Fibroblast of skin of left quadriceps (primary cell): ENCODE measurements around the gene ATR.
"Not testable (repeated sequence)": the region's sequence is repeated elsewhere in the genome, so short reads cannot be mapped to it uniquely, and the experiment has no call there.

Source experiments
- DNase-seq, 2 experiments: peaks; one replicate each; pipeline ENCODE4 v3.0.0-alpha.2; 2013; ENCODE audit warnings: low read depth in 2 of 2

The ATR gene

DNA sequence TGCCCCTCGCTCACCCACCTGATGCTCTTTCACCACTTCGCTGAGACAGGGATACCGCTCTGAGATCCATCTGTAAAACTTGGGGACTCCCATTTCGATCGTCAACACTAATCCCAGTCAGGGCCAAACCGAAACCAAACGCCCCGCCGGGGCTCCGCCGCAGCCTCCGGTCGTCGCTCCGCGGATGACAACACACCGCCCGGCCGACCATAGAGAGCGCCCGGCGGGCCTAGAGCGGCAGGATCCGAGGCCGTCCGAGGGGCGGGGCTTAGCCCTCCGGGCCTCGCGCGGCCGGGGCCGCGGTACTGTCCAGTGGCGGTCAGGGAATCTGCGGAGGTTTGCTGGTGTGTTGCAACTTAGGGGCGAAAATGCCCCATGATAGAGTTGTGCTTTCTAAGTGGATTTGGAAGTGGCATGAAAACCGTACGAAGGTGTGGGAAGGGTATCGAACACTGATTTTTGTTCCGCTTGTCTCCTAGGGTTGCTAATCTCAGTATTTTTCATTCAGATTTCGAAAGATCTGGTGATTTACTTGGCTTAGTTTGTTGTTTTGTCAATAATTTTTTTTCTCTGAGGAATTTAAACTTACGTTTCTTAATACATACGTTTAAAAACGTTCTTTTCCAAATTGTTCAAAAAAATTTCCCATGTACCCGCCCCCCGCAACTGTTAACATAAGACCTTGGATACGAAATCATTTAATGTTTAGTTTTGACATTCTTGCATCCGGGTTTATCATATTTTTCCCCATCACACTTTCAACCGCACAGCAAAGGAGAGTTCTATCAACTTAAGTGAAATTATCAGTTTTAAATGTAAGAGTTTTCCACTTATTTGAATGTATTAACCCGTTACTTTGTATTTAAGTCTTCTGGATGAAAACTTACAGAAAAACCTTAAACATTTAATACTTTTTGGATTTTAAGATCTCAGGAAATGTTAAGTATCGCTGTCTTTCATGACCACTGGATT is 130.4 kb downstream of the ATR start, which contains the start of gene XRN1:
Gene XRN1 (minus strand): TSS at position 186 of the 972 bp plus-strand sequence. CDS start 93 bp downstream, at position 93.
- peak; percentile 83 to 86 for DNase-seq

DNA sequence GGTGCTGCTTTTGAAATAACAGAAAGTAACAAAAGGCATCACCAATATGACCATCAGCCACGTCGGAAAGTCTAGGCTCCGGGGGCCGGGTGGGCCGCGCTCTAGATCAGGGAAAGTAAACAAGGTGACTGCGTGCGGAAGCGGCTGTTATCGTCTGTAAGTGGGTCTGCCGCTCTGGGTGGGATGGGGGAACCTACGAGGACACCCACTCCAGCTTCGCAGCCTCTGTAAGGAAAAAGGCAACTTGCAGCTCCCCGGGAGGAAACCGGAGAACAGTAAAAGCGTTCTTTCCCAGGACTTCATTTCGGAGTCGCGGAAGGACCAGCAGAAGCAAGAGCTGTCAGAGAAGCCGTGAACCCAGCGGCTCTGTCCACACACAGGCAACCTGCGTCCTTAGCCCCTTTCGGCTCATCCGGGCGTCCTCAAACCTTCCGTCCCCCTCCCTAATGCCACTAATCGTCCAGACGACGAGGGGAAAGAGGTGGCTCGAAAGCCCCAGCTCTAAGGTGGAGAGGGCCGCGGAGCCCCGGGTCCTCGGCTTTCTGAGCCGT is 131.2 kb downstream of the ATR start:
- peak in 1 of 2 experiments; percentile 14 for DNase-seq

DNA sequence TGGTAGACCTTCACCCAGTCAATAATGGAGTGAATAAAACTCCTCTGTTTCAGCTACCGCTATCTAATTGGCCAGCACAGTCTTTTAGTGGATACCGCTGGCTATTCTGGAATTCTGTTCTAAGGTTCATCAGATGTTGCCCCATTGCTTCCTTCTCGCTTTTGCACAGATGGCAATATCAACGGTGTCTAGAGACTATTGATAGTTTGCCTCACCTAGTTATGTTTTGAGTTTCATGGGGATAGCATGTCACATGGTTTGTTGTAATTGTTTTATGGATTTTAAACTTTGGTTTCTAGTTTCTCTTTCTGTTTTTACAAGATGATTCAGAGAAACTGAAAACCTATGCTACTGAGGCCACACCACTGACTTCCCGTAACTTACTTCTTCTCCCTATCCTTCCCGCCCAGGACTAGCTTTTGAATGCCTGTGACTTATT is 132.7 kb downstream of the ATR start:
- DNase-seq = no peak

DNA sequence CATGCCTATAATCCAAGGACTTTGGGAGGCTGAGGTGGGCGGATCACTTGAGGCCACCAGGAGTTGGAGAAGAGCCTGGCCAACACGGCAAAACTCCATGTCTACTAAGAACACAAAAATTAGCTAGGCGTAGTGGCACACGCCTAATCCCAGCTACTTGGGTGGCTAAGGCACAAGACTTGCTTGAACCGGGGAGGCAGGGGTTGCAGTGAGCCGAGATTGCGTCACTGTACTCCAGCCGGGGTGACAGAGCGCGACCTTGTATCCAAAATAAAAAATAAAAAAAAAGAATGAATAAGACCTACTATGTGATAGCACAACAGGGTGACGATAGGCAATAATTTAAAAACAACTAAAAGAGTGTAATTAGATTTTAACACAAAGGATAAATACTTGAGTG is 134.2 kb downstream of the ATR start:
- DNase-seq = no peak

DNA sequence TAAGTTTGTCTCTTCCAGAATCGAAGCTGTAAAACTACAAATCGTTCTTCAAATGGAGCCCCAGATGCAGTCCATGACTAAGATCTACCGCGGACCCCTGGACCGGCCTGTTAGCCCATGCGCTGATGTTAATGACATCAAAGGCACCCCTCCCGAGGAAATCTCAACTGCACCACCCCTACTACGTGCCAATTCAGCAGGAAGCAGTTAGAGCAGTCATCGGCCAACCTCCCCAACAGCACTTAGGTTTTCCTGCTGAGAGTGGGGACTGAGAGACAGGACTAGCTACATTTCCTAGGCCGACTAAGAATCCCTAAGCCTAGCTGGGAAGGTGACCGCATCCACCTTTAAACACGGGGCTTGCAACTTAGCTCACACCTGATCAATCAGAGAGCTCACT is 135.5 kb downstream of the ATR start:
- not testable (repeated sequence) for DNase-seq

DNA sequence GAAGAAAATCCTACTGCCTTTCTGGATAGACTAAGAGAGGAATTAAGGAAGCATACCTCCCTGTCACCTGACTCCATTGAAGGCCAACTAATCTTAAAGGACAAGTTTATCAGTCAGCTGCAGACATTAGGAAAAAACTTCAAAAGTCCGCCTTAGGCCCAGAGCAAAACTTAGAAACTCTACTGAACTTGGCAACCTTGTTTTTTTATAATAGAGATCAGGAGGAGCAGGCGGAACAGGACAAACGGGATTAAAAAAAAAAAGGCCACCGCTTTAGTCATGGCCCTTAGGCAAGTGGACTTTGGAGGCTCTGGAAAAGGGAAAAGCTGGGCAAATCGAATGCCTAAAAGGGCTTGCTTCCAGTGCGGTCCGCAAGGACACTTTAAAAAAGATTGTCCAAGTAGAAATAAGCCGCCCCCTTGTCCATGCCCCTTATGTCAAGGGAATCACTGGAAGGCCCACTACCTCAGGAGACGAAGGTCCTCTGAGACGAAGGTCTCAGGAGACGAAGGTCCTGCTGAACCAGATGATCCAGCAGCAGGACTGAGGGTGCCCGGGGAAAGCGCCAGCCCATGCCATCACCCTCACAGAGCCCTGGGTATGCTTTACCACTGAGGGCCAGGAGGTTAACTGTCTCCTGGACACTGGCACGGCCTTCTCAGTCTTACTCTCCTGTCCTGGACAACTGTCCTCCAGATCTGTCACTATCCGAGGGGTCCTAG is 138.9 kb downstream of the ATR start:
- not testable (repeated sequence) for DNase-seq

DNA sequence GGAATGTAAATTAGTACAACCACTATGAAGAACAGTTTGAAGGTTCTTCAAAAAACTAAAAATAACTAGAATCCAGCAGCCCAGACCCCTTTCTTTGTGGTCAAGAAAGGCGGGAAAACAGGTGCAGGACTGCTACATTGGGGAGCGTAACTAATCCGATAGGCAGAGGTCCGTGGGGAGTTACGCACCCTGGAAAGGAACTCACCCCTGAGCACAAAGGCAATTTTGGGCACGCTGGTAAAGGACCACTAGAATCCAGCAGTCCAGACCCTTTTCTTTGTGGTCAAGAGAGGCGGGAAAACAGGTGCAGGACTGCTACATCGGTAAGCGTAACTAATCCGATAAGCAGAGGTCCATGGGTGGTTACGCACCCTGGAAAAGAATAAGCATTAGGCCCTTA is 140.4 kb downstream of the ATR start:
- not testable (repeated sequence) for DNase-seq

DNA sequence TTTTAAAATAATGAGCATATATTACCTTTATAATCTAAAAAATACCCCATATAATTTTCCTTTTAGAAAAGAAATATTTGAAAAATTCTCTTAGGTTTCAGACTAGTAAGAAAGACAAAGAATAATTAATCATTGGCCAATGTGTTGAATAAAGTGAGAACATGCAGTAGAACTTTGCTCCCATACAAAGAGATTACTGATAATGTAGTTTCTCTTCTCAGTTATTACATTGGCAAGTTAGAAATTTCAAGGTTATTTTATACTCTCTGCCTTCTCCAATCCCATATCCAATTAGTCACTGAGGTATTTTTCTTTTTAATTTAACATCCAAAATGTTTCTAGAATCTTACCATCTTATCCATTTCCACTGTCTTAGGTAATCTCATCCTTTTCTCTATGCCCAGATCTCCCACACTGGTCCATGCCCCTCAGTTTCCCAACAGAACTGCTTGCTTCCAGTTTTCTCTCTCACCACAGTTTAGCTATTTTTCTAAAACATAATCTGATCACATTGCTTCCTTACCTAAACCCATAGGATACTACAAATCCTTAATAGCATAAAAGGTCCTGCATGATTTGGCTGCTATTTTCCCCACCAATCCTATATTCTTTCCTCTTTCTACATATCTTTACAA is 141.5 kb downstream of the ATR start:
- DNase-seq = no peak

DNA sequence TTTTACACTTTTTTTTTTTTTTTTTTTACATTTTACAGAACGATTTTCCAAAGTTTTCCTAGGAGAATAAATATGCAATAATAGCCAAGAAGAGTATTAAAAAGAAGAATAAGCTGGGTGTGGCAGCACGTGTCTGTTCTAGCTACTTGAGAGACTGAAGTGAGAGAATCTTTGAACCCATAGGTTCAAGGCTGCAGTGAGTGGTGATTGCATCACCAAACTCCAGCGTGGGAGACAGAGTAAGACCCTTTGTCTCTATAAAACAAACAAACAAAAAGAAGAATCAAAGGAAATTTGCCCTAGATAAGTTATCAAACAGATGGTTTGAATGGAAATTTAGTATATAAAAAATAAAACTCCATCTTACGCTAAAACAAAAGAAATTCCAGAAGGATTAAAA is 144.0 kb downstream of the ATR start:
- no peak for DNase-seq

DNA sequence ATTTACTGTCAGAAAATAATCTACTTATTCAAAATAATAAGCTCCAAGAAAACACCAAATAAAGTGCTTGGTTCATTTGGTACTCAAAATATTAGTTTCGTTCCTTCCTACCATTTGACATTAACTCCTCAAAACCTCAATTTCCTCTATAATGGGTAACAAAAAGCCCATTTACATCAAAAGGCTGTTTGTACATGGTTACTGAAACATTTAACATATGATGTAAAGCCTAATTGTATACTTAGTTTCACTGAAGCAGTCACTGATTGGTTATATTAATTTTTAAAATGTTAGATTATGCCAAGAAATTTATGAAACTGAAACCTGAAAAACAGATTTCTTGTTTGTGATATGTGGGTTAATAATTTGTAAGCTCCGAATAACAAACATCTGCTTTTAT is 145.4 kb downstream of the ATR start:
- no peak for DNase-seq

DNA sequence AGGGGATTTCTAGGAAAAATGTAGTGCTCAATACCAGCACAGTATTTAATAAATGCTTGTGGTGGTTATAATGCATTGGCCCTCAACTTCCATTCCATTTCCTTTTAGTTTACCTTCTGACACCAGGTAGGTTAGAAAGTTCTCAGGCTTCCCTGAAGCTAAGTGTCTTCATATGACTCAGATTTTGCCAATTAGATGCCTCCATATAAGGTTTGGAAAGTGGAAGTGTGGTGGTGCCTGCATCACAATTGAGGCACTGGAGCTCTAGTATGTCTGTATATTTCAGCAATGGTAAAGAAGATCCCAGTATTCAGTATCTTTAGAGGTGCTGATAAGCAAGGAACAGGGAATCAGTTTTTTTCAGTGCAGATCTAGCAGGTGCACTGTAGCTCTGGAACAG is 149.0 kb downstream of the ATR start:
- DNase-seq = no peak

DNA sequence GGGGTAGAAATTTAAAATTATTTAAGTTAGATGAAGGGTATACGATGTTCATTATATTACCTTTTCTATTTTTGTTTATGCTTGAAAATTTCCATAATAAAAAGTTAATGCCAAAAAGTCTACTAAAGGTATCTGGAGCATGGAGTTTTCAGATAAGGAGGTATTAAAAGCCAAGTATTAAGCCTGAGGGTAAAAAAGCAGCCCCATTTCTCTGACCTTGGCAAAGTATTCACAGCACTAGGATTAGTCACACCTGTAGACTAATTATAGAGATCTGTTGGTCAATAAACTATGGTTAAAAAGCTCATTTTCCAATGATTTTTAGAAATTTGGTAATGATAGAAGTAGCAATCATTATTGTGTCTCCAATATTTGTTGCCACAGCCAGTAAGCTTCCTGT is 153.8 kb downstream of the ATR start:
- DNase-seq = no peak

DNA sequence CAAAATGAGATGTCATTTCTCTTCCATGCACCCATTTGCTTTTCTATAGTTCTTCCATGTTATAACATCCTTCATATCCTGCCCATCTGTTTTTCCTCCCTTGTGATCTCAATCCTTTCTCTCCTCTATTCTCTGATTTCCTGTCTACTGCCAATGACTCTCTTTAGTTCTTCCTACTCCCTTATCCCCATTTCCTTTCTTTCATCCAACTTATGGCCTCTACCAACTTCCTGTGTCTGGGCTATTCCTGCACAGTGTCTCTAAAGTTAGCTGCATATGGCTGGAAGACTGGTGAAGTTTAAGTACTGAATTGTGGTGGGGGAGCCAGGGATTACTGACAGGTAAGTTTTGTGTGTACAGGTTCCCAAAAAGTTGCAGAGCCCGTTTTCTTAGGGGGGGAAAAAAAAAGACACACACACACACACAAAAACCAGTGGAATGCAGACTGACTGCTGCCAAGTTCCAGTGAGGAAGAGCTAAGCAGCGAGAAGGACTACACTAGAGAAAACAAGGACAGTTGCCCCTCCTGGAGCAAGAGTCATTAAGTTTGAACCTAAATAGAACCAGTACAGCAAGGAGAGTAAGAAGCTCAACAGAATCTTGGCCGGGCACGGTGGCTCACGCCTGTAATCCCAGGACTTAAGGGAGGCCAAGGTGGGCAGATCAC is 159.5 kb downstream of the ATR start:
- DNase-seq = no peak

DNA sequence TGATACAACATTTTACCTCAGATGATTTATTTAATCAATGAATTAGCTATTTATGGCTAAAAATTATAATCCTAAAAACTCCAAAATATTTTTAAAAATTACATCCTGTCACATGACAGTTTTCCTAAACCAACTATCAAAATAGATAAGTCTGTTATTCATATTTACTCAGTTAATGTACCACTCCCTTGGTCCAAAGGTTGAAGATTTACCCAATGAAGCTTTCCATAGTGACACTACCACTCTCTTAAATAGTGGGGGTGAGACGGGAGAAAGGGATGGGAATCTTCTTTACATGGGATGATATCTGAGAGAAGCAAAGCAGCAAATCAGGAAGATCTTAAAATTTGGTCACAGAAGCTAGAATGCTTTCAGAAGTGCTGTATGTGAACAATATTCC is 161.2 kb downstream of the ATR start:
- DNase-seq = no peak

DNA sequence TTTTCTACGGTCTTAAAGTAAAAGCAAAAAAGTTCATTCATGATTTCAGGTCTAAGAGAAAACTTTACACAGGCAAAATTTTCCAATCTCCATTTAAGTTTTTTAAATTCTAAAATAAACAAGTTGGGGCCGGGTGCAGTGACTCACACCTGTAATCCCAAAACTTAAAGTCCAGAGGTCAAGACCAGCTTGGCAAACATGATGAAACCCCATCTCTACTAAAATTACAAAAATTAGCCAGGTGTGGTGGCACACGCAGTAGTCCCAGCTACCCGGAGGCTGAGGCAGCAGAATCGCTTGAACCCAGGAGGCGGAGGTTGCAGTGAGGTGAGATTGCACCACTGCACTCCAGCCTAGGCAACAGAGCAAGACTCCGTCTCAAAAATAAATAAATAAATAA is 178.0 kb downstream of the ATR start:
- not testable (repeated sequence) for DNase-seq
